Neutrophil (primary cell): Measurements from ENCODE around the gene IL22RA1.

Source experiments
- H3K27ac ChIP-seq: fragments of 200-600 bp; sonication (generic); 2 replicates; pipeline ENCODE4 v1.5.1; 2016; ENCODE audit warnings: mild to moderate bottlenecking, moderate library complexity
- H3K27me3 ChIP-seq: fragments of 200-600 bp; sonication (generic); 2 replicates; pipeline ENCODE4 v1.6.0; 2016; ENCODE audit warnings: mild to moderate bottlenecking
- H3K36me3 ChIP-seq: fragments of 200-600 bp; sonication (generic); 2 replicates; pipeline ENCODE4 v1.5.1; 2017
- H3K4me1 ChIP-seq, 2 experiments: fragments of 200-600 bp in 1 of 2; sonication (generic) in 1 of 2; 1 replicate in 1 of 2; 2 replicates in 1 of 2; pipeline versions ENCODE4 v1.5.1 to v1.6.1; 2013 to 2016; ENCODE audit warnings: low read depth in 1 of 2, low read length in 1 of 2, mild to moderate bottlenecking in 1 of 2, moderate library complexity in 1 of 2; ENCODE audit not compliant: control insufficient read depth in 1 of 2, insufficient read depth in 1 of 2
- H3K4me3 ChIP-seq, 2 experiments: fragments of 200-600 bp in 1 of 2; sonication (generic) in 1 of 2; 1 replicate in 1 of 2; 2 replicates in 1 of 2; pipeline ENCODE4 v1.5.1; 2013 to 2016; ENCODE audit warnings: low read depth in 1 of 2, low read length in 1 of 2, mild to moderate bottlenecking in 1 of 2, moderate library complexity in 1 of 2
- H3K9me3 ChIP-seq: fragments of 200-600 bp; sonication (generic); 2 replicates; pipeline ENCODE4 v1.5.1; 2016
- CTCF ChIP-seq: fragments of 200-600 bp; sonication (generic); IDR thresholded peaks from 2 replicates; pipeline ENCODE4 v1.5.1; 2016; ENCODE audit warnings: antibody characterized with exemption

Gene IL22RA1

GRCh38 chr1:24133819-24134218 lies 9.1 kb downstream of the IL22RA1 start:
- no peak for TF ChIP-seq CTCF
- Histone ChIP-seq H3K9me3 (peaks cover 6% of the 10 kb centered on the region), H3K4me1 (no peaks in the 10 kb centered on the region), H3K27me3 (no peaks in the 10 kb centered on the region), H3K4me3 (no peak overlapping the region), H3K36me3 (no peaks in the 10 kb centered on the region), H3K27ac (no peak overlapping the region)

GRCh38 chr1:24130385-24130784 lies 12.6 kb downstream of the IL22RA1 start:
- Histone ChIP-seq H3K4me3 (no peak overlapping the region), H3K4me1 (no peaks in the 10 kb centered on the region)

GRCh38 chr1:24127801-24128363 lies 15.1 kb downstream of the IL22RA1 start:
- Histone ChIP-seq H3K36me3 (no peaks in the 10 kb centered on the region), H3K4me3 (no peak overlapping the region), H3K27me3 (no peaks in the 10 kb centered on the region), H3K4me1 (no peaks in the 10 kb centered on the region), H3K27ac (no peak overlapping the region), H3K9me3 (peaks cover 6% of the 10 kb centered on the region)
- TF ChIP-seq CTCF, result no peak

More at GRCh38 chr1:24130385-24130784, 12.6 kb downstream of the IL22RA1 start:
- Histone ChIP-seq H3K27ac (no peak overlapping the region), H3K9me3 (peaks cover 6% of the 10 kb centered on the region), H3K36me3 (no peaks in the 10 kb centered on the region), H3K27me3 (no peaks in the 10 kb centered on the region)
- TF ChIP-seq CTCF, result no peak

- Histone ChIP-seq H3K27ac (no peak overlapping the region), H3K27me3 (no peaks in the 10 kb centered on the region), H3K4me3 (no peak overlapping the region), H3K36me3 (no peaks in the 10 kb centered on the region), H3K4me1 (no peaks in the 10 kb centered on the region), H3K9me3 (peaks cover 6% of the 10 kb centered on the region)
- TF ChIP-seq CTCF, result no peak
These were observed 15.7 kb downstream of the IL22RA1 start for GRCh38 chr1:24127134-24127800.

- no peak for TF ChIP-seq CTCF
- H3K27ac ChIP-seq, result no peak overlapping the region
- no peaks in the 10 kb centered on the region for H3K4me1 ChIP-seq
- H3K27me3 ChIP-seq, result no peaks in the 10 kb centered on the region
- peaks cover 6% of the 10 kb centered on the region for H3K9me3 ChIP-seq
- H3K4me3 ChIP-seq, result no peak overlapping the region
- H3K36me3 ChIP-seq, result no peaks in the 10 kb centered on the region
These were observed 16.3 kb downstream of the IL22RA1 start for GRCh38 chr1:24126672-24127023.
